Right lobe of liver (tissue), 4 donors: ENCODE measurements around the gene DCDC1.

Experiments used
- POLR2A ChIP-seq: fragments of 450-650 bp; IDR thresholded peaks from one replicate; pipeline ENCODE4 v1.6.1; 2017; ENCODE audit warnings: antibody characterized with exemption, mild to moderate bottlenecking
- TF ChIP-seq, protein P1 (sequence below), 4 donors: fragments of 200-600 bp in 3 of 4; fragments of 450-650 bp in 1 of 4; IDR thresholded peaks; one replicate each; pipeline versions ENCODE4 v1.5.1 to v1.8.0; 2016 to 2022; ENCODE audit warnings: antibody characterized with exemption in 4 of 4, mild to moderate bottlenecking in 2 of 4
- donor health status: DM: no; HTN: no; CAD: no.
- donor health status: DM: no; HTN: no; CAD: no.
- donor health status: DM: no; HTN: yes; CAD: no.

DNA sequence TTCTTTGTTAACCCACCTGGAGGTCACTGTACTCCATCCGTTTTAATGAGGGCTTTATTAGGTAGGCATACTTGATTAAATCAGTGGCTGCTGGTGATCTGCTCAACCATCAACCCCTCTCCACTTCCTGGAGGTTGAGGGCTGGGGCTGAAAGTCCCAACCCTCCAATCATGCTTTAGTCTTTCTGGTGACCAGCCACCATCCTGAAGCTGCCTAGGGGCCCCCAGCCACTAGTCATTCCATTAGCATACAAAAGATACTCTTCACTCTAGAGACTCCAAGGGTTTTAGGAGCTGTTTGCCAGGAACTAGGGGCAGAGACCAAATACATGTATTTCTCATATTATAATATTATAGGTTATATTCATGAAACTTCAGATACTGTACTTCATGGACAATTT lies 13.6 kb upstream of the DCDC1 start:
- TF ChIP-seq, protein P1, sequence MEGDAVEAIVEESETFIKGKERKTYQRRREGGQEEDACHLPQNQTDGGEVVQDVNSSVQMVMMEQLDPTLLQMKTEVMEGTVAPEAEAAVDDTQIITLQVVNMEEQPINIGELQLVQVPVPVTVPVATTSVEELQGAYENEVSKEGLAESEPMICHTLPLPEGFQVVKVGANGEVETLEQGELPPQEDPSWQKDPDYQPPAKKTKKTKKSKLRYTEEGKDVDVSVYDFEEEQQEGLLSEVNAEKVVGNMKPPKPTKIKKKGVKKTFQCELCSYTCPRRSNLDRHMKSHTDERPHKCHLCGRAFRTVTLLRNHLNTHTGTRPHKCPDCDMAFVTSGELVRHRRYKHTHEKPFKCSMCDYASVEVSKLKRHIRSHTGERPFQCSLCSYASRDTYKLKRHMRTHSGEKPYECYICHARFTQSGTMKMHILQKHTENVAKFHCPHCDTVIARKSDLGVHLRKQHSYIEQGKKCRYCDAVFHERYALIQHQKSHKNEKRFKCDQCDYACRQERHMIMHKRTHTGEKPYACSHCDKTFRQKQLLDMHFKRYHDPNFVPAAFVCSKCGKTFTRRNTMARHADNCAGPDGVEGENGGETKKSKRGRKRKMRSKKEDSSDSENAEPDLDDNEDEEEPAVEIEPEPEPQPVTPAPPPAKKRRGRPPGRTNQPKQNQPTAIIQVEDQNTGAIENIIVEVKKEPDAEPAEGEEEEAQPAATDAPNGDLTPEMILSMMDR (IDR thresholded peaks at IDR 0.05): no peak
- no peak for TF ChIP-seq POLR2A
